Tibial nerve (tissue), 4 donors: ENCODE data around the gene CTBP2. TPM values are rescaled to one million over a fixed set of nuclear protein-coding genes. Genes with fewer than 3 reads are reported as not detected.
A peak's percentile ranks its signal among the peaks of the same experiment; 100 is the strongest.

Experiments used
- DNase-seq, 2 donors: peaks; one replicate each; pipeline ENCODE4 v3.0.0-alpha.2; 2019; ENCODE audit warnings: low spot score in 2 of 2
- H3K27ac ChIP-seq, 4 donors: fragments of 200-600 bp; sonication (generic) in 3 of 4; one replicate each; pipeline ENCODE4 v1.5.1; 2017 to 2019; ENCODE audit warnings: mild to moderate bottlenecking in 1 of 4
- H3K27me3 ChIP-seq, 2 donors: fragments of 200-600 bp; sonication (generic) in 1 of 2; one replicate each; pipeline versions ENCODE4 v1.5.1 to v1.6.0; 2017 to 2019
- H3K36me3 ChIP-seq, 3 donors: fragments of 200-600 bp; sonication (generic); one replicate each; pipeline ENCODE4 v1.5.1; 2018 to 2019
- H3K4me1 ChIP-seq, 4 donors: fragments of 200-600 bp; sonication (generic) in 3 of 4; one replicate each; pipeline ENCODE4 v1.5.1; 2017 to 2019
- H3K4me3 ChIP-seq, 4 donors: fragments of 200-600 bp; sonication (generic) in 3 of 4; one replicate each; pipeline ENCODE4 v1.5.1; 2017 to 2019; ENCODE audit warnings: mild to moderate bottlenecking in 1 of 4, moderate library complexity in 1 of 4
- H3K9me3 ChIP-seq, 4 donors: fragments of 200-600 bp; sonication (generic) in 3 of 4; one replicate each; pipeline ENCODE4 v1.5.1; 2017 to 2019
- EP300 ChIP-seq, 2 donors: sonication (generic); formaldehyde crosslinking; IDR thresholded peaks; one replicate each; pipeline ENCODE4 v1.6.1; 2017; ENCODE audit warnings: antibody characterized with exemption in 2 of 2, mild to moderate bottlenecking in 1 of 2
- POLR2A ChIP-seq, 2 donors: fragments of 450-650 bp; IDR thresholded peaks; one replicate each; pipeline ENCODE4 v1.6.1; 2017; ENCODE audit warnings: antibody characterized with exemption in 2 of 2, mild to moderate bottlenecking in 2 of 2, moderate library complexity in 2 of 2
- WGBS, 2 donors: methylation state at CpG; one replicate each; pipeline ENCODE4 v1.1.5; 2018; 5-methylcytosine and 5-hydroxymethylcytosine counted together
- total RNA-seq, 4 donors: library from RNA; depleted of rRNA; stranded (reverse); fragments of >200 nt; gene quantifications; one replicate each; pipeline ENCODE4 v1.1.0, GENCODE V29; 2016
- TF ChIP-seq, protein P1 (sequence below), 5 experiments: fragments of 200-600 bp in 3 of 5; fragments of 450-650 bp in 2 of 5; sonication (generic) in 3 of 5; IDR thresholded peaks; one replicate each; pipeline ENCODE4 v1.5.1; 2016 to 2019; ENCODE audit warnings: antibody characterized with exemption in 5 of 5, mild to moderate bottlenecking in 3 of 5, moderate library complexity in 2 of 5

Gene CTBP2
- total RNA-seq, 4 donors from 2014 or later, result 40.4 to 97.9 (median 62.3) TPM

DNA sequence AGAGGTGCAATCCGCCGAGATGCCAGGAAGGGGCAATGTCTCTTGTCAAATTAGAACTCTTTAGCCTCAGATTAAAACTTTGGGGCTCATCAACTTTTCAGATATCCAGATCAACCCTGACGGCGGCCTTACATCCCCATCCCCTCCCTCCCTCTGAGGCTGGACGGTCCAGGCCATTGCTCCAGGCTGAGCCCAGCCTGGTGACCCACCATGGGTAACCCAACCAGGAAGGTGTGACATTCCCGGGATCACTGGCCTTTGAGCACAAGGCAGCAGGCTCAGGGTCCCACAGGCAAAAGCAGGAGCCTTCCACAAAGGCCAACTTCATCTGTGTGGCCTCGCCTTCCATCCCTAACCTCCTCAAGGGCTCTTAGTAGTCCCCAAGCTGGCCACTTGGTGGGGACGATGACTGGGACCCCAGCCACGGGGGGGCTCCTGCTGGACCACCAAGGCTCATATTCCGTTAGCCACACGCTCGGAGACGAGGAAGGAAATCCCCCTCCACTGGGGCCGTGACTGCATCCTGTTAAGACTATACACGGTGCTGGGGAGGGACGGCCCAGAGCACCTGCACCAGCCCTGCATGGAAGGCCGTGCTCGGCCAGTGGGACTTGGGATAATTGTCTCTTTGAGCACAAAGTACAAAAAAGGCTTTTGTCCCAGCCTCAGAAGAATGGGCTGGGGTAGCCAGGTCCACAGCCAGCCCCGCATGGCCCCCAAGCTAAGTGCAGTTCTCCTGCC, 155.6 kb downstream of the CTBP2 start:
- Histone ChIP-seq H3K27ac (no peak overlapping the region), H3K27me3 (no peaks in the 10 kb centered on the region), H3K4me1 (peaks cover 3 to 65% (median 29%) of the 10 kb centered on the region in 4 donors), H3K4me3 (no peak overlapping the region), H3K36me3 (peaks cover 0 to 27% (median 7%) of the 10 kb centered on the region in 3 donors), H3K9me3 (no peaks in the 10 kb centered on the region)
- DNase-seq, result no peak
- TF ChIP-seq EP300 (IDR thresholded peaks at IDR 0.05) (no peak), POLR2A (IDR thresholded peaks at IDR 0.05) (no peak)
- TF ChIP-seq, protein P1, sequence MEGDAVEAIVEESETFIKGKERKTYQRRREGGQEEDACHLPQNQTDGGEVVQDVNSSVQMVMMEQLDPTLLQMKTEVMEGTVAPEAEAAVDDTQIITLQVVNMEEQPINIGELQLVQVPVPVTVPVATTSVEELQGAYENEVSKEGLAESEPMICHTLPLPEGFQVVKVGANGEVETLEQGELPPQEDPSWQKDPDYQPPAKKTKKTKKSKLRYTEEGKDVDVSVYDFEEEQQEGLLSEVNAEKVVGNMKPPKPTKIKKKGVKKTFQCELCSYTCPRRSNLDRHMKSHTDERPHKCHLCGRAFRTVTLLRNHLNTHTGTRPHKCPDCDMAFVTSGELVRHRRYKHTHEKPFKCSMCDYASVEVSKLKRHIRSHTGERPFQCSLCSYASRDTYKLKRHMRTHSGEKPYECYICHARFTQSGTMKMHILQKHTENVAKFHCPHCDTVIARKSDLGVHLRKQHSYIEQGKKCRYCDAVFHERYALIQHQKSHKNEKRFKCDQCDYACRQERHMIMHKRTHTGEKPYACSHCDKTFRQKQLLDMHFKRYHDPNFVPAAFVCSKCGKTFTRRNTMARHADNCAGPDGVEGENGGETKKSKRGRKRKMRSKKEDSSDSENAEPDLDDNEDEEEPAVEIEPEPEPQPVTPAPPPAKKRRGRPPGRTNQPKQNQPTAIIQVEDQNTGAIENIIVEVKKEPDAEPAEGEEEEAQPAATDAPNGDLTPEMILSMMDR (IDR thresholded peaks at IDR 0.05), result no peak
- 82 to 88% methylated on average over 17 to 19 of the region's 19 CpGs for WGBS, 2 donors

DNA sequence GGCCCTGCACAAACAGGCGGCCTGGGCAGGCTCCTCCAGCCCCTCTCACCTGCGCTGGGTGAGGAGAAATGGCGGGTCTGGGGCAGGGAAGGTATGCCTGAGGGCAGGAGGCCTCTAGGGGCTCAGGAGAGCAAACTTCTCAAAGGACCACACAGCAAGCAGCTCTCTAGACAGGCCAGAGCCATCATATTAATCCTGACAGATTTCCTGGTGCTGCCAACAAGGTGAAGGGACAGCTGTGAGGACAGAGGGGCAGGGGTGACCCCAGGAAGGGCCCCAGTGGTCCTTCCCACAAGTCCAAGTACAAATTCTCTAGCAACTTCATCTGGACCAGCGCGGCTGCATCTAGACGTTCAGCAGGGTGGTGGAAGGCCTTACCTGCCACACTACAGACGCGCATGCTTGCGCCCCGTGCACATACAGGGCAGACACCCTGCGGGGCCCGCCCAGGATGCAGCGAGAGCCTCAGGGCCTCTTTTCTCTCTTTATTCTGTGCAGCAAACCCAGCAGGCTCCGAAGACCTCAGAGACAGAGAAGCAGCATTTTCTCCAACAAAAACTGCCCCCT, 156.4 kb downstream of the CTBP2 start:
- H3K9me3 ChIP-seq, result no peaks in the 10 kb centered on the region
- peaks cover 0 to 27% (median 7%) of the 10 kb centered on the region in 3 donors for H3K36me3 ChIP-seq
- no peak for DNase-seq
- 94 to 95% methylated on average over 13 to 14 of the region's 14 CpGs for WGBS, 2 donors
- peaks cover 3 to 67% (median 36%) of the 10 kb centered on the region in 4 donors for H3K4me1 ChIP-seq
- H3K27me3 ChIP-seq, result no peaks in the 10 kb centered on the region
- no peak for TF ChIP-seq EP300 (IDR thresholded peaks at IDR 0.05)
- TF ChIP-seq, protein P1 (IDR thresholded peaks at IDR 0.05), result no peak
- no peak for TF ChIP-seq POLR2A (IDR thresholded peaks at IDR 0.05)
- H3K4me3 ChIP-seq, result no peak overlapping the region
- H3K27ac ChIP-seq, result no peak overlapping the region

DNA sequence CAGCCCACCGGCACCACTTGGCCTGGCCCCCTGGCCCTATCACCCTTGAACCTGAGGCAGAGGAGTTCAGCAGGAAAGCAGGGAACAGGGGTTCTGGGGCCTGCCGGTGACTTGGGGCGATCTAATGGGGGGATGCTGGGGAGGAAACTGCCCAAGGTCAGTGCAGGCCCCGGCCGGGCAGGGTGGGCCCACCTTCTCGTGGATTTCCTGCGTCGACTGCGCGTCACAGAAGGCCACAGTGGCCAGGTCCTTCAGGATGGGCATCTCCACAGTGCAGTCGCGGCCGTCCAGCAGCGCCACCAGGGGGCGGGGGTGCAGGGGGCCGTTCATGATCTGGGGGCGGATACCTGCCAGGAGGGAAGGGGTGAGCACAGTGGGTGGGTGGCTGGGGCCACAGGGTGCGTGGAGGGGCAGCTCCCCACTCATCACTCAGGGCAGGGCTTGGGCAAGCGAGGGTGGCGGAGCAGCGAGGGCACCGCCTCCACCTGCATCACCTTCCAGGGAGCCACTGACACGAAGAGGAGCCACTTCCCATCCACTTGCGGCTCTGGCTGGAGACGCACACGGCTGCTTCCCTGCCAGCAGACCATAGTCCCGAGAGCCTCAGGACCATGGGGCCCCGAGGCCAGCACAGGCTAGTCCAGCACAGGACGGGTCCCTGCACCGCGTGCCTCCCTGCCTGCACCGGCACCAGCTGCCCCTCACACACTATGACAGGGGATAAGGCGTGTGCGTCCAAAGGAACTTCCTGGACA, 157.0 kb downstream of the CTBP2 start:
- no peak for TF ChIP-seq EP300 (IDR thresholded peaks at IDR 0.05)
- TF ChIP-seq POLR2A (IDR thresholded peaks at IDR 0.05), result no peak
- TF ChIP-seq, protein P1 (IDR thresholded peaks at IDR 0.05), result no peak
- WGBS, 2 donors, result 93 to 96% methylated on average over 30 of the region's 34 CpGs
- H3K4me1 ChIP-seq, result peaks cover 3 to 74% (median 42%) of the 10 kb centered on the region in 4 donors
- no peaks in the 10 kb centered on the region for H3K27me3 ChIP-seq
- H3K36me3 ChIP-seq, result peaks cover 0 to 27% (median 7%) of the 10 kb centered on the region in 3 donors
- no peak overlapping the region for H3K27ac ChIP-seq
- no peak for DNase-seq
- no peak overlapping the region for H3K4me3 ChIP-seq
- no peaks in the 10 kb centered on the region for H3K9me3 ChIP-seq

DNA sequence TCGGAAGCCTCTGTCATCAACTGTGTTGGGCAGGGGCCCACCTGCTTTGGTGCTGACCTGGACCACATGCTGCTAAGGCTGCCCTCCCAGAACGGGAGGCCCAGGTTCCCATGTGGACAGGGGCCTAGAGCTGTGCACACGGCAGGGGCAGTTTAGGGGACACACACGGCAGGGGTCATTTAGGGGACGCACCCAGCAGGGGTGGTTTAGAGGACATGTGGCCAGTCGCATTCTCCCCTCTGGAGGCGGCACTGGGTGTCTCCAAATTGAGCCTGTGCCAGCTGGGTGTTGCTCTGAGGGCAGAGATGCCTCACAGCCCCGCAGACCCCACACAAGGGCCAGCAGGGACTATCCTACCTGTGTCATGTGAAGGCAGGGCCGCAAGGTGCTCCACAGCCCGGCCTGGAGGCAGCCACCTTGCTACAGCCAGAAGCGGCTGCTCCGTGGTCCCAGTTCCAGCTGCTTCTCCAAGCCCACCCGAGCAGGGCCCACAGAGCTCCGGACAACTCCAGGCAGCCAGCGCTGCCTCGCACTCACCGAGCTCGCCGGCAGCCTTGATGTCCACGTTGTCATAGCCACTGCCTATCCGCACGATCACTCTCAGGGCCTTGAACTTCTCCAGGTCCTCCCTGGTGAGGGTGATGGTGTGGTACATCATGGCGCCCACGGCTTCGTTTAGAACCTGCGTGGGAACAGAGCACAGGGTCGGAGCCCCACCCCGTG, 157.8 kb downstream of the CTBP2 start:
- 84 to 86% methylated on average over 19 to 24 of the region's 28 CpGs for WGBS, 2 donors

More for the DNA sequence above, 157.8 kb downstream of the CTBP2 start:
- Histone ChIP-seq H3K9me3 (no peaks in the 10 kb centered on the region), H3K27me3 (no peaks in the 10 kb centered on the region), H3K4me1 (peaks cover 3 to 73% (median 43%) of the 10 kb centered on the region in 4 donors), H3K36me3 (peaks cover 0 to 34% (median 7%) of the 10 kb centered on the region in 3 donors), H3K27ac (peak overlapping the region in 3 of 4 donors; percentile 65 to 84 (median 74)), H3K4me3 (no peak overlapping the region)
- TF ChIP-seq, protein P1 (IDR thresholded peaks at IDR 0.05), result no peak
- no peak for TF ChIP-seq EP300 (IDR thresholded peaks at IDR 0.05)
- no peak for TF ChIP-seq POLR2A (IDR thresholded peaks at IDR 0.05)
- DNase-seq, result no peak
